ENCODE results near the gene NHERF1. TPM values are rescaled to one million over a fixed set of nuclear protein-coding genes. Genes with fewer than 3 reads are reported as not detected.
A peak's percentile ranks its signal among the peaks of the same experiment; 100 is the strongest.

The NHERF1 gene
- total RNA-seq, 1 donor from 2014 or later = 16.0 TPM

DNA sequence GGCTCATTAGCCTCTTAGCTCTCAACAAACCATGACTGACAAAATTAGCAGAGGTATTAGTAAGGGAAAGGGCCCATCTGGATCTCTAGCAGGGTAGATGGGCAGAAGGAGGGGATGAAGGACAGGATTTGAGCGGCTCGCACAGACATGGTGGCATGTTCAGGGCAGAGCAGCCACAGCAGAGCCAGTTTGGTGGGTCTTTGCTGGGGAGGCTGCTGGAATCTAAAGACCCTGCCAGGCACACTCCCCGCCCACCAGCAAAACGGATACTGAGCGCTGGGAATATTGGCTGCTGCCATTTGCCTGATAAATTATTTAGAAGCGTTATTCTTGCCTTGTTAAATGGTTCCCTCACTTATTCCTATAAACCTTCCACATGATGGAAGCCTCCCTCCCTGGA, 48.4 kb downstream of the NHERF1 start:
- DNase-seq = no peak
- no peak for ATAC-seq
- intact Hi-C loops (cut with micrococcal nuclease) = no loop called here

DNA sequence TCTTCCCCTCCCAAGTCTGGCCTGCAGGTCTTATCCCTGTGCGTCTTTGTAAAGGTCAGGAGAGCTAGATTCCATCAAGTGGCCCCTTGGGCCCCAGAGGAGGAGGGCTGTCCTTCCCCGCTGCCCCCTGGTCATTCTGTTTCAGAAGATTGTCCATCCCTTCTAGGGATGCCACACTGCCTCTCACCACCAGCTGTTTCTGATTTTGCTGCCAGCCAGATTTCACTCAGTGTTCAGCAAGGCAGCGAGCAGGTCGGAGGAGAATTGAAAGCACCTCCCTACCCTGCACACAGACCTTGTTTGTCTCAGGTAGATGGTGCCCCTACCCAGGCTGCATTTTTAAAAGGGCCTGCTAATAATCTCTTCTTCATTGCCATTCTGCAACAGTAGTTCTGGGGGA, 49.4 kb downstream of the NHERF1 start:
- no peak for DNase-seq
- intact Hi-C loops (cut with micrococcal nuclease) = no loop called here
- no peak for ATAC-seq

DNA sequence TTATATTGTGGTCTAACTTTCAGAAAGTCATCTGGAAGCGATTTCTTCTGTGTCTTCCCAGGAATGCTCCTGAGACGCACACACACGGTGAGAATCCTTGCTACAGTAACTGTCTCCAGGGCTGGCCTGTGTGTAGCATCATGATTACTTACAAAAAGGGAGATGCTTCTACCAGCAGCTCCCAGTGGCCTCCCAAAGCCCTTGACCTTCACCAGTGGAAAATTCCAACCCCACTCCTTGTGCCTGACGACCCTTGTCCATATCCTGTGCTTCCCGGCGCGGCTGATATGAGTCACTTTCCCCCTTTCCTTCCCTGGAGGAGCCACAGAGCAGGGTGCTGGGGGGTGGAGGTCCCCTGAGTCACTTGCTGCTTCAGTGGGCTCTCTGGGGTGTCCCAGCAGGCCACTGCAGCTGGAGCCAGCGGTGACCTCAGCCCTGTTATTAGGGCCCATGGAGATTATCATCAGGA, 49.8 kb downstream of the NHERF1 start:
- no peak for DNase-seq
- ATAC-seq = no peak
- intact Hi-C loops (cut with micrococcal nuclease) = no loop called here

DNA sequence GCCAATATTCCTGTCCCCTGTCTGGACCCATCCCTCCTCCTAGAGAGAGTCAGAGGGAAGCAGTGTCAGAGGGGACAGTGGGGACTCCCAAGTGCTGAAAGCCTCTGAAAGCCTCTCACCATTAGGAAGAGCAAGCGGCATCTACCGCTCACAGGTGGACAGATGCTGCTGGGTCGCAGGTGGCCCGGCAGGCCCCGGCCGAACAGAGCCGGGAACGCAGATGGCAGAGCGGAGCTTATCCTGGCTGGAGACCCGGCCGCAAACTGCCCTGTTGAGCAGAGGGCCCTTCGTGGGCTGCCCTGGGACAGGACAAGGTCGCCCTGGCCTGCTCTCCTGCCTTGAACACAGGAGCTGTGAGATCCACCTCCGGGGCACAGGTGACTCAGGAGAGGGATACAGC, 50.7 kb downstream of the NHERF1 start:
- DNase-seq (no peak), ATAC-seq (no peak)
- intact Hi-C loops (cut with micrococcal nuclease) = no loop called here

DNA sequence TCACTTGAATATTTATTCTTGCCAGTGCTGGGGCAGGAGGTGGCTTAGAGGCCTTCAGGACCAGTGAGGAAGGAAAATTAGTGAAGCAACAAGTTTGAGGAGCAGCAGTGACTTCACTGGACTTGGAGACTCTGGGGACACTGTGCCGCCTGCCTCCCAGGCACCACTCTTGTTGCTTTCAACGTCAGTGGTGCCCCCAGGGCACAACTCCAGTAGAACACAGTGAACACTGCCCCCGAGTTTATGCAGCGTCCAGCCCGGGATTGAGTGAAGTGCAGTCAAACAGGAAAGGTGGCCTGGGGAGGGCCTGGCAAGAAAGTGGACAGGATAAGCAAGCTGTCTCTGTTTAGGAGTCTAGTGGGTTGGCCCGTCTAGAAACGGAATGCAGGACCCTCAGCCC, 52.1 kb downstream of the NHERF1 start:
- peak; percentile 11 for DNase-seq
- ATAC-seq = no peak
- intact Hi-C loops (cut with micrococcal nuclease) = no loop called here

DNA sequence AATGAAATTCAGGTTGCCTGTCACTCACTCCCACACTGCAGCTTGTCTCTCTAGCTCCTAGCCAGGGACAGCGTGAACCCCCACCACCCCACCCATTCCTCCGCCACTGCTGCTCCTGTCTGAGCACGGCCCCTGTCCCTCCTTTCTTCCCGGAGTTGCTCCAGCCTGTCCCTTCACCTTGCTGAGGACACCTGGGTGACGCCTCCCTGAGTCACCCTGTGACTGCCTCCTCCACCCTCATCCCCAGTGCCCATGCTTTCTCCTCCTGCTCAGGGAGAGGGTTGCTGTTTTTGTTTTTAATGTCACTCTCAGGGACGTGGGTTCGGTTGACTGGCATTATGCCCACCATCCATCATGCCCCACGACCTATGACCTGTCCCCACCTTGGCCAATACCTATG, 53.5 kb downstream of the NHERF1 start:
- intact Hi-C loops (cut with micrococcal nuclease) = no loop called here
- ATAC-seq (no peak), DNase-seq (peak; percentile 11)

DNA sequence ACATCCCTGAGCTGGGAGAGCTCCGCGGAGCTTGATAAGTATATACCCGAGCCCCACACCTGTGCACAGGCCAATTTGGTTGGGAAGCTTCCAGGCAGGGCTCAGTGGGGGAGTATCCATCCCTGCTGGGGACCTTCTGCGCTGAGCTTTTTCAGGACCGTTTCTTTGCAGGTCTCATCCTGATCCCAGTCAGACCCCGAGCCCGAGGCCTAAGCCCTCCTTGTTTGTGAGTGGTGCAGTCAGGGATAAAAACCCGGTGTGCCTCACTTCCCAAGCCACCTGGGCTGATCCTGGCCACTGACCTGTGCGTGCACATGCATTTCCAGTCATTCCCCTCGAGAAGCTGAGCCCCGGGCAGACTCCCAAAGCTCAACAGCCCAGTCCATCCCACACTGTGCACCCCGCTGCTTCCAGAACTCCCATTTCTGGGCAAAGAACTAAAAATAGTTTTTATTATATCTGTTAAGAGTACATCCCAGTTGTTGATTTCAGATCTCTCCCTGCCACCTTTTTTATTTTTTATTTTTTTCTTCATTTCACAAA, 55.0 kb downstream of the NHERF1 start:
- DNase-seq = peak; percentile 8
- ATAC-seq = no peak
- intact Hi-C loops (cut with micrococcal nuclease) = no loop called here

DNA sequence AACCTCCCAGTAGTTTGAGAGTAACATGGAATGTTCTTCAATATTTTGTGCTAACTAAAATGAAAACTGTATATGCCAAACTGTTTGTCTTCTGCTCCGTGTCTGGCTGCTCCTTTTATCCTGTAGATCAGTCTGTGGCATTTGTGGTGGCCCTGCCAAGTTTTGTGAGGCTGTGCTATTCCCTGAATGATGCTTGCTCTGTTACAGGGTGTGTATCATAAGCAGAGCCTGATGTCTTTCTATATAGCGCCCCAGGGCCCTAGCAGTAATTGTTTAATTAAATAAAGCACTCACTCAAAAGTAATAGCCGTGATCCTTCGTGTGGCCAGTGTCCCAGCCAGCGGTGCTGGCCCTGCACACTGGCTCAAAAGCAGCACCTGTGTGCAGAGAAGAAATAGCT, 55.5 kb downstream of the NHERF1 start:
- DNase-seq = no peak
- intact Hi-C loops (cut with micrococcal nuclease) = no loop called here
- ATAC-seq = no peak

DNA sequence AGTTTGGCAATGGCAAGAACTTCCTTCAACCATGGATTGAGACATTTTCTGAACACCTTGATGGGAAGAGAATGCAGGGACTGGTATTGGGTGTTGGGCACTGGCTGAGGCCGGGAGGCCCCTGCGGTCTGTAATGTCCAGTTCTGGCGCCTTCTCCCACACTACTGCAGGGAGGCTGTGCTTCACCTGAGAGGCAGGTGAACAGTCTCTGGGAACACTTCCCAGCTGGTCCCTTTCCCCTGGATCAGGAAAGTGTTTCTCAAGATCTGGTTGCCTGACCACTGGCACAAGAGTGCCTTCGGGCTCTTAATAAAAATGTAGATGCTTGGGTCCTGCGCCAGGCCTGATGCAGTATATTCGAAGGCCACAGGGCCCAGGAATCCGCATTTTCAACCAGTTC, 56.3 kb downstream of the NHERF1 start:
- DNase-seq (no peak), ATAC-seq (no peak)
- intact Hi-C loops (cut with micrococcal nuclease) = no loop called here

DNA sequence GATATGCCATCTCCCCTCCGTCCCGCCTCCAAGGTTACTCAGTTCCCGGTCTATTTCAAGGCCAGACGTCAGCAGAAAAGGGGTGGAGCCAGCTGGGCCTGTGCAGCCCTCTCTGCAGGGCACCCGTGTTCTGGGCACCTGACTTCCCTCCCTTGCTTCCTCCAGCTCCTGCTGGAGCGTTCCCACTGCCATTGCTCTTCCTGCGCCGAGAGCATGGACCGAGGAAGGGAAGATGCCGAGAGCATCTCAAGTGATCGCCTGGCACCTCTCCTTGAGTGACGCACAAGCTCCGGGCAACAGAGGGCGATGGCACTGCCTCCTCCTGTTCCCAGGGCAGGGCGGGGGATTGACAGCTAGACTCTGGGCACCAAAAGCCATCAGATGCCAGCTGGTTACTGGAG, 57.2 kb downstream of the NHERF1 start:
- DNase-seq = peak; percentile 67
- intact Hi-C loops (cut with micrococcal nuclease) = no loop called here
- peak; percentile 87 for ATAC-seq

DNA sequence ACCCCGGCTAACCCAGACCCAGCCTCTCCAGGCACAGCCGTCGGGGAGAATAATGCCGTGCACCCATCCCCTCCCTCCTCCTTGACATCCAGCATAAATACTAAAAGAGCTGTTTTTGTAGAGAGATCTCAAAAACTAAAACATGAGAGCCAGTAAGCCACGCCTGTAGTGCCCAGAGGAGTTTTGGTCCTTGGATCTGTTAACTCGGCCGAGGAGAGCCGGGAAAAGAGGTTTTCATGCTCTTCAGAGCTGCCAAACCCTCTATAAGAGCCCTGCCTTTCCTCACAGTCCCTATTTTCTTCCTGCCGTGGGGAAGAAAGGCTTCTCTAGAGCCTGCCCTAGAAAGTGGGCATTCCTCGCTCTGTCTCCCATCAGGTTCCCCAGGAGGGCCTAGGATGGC, 57.9 kb downstream of the NHERF1 start:
- no peak for ATAC-seq
- intact Hi-C loops (cut with micrococcal nuclease) = no loop called here
- DNase-seq = no peak

DNA sequence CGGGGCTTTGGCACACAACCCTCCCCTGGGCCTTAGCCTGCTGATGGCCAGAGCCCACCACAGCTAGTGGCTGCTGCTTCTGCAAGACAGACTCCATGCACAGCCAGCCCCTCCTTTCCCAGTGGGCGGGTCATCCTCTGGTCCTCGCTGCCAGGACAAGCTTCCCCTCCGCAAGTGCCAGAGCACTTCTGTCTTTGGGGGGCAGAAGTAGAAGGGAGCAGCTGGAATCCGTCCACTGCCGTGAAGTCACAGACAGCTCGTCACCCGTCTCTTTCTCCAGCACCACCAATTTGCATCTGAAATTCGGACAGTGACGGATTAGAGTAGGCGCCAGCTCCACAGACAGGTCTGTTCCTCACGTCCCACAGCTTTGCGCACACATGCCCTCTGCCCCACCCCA, 59.0 kb downstream of the NHERF1 start:
- intact Hi-C loops (cut with micrococcal nuclease) = no loop called here
- ATAC-seq = no peak
- DNase-seq = no peak

DNA sequence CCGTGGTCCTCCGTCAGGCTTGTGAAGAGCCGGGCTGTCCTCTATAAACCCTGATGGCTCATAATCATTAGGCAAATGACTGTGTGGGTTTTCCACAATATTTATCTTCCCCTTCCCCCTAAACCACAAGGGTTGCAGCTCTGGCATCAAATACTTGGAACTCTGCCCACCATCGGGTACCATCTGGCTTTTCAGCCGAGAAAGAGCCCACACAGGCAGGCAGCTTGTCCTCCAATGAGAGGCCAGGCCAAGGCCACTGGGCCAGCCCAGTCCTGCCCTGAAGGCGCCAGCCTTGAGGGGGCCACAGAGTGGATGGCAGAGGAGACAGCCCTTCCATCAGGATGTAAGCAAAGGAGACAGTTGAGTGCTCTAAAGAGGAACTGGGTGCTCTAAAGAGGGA, 59.5 kb downstream of the NHERF1 start:
- intact Hi-C loops (cut with micrococcal nuclease) = no loop called here
- DNase-seq = no peak

DNA sequence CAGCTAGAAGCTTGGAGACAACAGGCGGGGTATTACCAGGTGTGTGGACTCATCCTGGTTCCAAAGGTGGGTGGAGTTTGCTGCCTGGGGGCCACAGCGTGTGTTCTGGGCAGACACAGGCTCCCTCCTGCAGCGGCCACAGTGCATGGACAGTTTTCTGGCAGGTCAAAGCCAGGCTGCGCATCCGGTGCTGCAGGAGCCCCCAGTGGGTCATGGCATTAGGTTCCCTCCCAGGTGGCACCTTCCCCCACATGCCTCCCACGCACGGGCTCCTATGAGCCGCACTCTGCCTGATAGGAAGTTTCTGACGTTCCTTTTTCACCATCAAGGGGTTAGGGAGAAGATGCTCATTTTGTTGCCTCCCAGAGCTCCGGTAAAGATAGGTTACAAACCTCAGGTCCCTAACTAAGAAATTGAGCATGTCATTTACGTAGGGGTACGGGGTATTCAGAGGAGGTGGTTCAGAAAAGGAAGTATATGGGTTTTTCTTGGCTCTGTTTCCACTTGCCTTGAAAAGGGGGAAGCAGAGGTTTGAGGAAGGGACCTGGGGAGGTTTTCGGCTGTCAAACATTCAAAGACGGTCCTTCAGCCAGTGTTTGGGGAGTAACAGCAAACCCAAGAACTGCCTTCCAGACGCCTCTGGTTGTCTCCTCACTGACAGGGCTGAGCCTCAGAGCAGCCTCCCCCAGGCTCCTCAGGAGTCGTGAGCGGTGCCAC, 60.4 kb downstream of the NHERF1 start:
- DNase-seq = no peak
- intact Hi-C loops (cut with micrococcal nuclease) = no loop called here
- no peak for ATAC-seq

More for the DNA sequence above, 59.5 kb downstream of the NHERF1 start:
- no peak for ATAC-seq

DNA sequence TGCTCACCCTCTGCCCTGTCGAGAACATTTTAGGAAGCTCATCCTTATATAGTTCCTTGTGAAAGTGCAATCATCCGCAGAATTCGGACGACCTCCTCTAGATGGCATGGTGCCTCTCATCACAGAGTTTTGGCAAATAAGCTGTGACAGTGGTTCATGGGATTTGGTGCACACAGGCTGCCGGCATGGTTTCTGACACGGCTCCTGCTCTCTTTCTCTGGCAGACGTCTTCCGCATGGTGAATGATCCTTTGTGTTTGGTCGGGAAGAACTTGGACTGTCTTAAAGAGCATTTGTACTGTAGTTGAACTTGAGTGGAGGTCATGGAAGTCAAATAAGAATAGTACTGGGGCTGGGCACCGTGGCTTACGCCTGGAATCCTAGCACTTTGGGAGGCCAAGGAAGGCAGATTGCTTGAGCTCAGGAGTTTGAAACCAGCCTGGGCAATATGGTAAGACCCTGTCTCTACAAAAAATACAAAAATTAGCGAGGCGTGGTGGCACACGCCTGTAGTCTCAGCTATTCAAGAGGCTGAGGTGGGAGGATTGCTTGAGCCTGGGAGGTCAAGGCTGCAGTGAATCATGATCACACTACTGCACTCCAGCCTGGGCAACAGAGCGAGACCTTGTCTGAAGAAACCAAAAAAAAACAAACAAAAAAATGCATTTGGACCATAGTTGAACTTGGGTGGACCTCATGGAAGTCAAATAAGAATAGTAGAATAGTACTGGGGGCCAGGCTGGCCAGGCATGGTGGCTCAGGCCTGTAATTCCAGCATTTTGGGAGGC, 62.5 kb downstream of the NHERF1 start:
- no peak for DNase-seq
- no peak for ATAC-seq
- intact Hi-C loops (cut with micrococcal nuclease) = no loop called here

DNA sequence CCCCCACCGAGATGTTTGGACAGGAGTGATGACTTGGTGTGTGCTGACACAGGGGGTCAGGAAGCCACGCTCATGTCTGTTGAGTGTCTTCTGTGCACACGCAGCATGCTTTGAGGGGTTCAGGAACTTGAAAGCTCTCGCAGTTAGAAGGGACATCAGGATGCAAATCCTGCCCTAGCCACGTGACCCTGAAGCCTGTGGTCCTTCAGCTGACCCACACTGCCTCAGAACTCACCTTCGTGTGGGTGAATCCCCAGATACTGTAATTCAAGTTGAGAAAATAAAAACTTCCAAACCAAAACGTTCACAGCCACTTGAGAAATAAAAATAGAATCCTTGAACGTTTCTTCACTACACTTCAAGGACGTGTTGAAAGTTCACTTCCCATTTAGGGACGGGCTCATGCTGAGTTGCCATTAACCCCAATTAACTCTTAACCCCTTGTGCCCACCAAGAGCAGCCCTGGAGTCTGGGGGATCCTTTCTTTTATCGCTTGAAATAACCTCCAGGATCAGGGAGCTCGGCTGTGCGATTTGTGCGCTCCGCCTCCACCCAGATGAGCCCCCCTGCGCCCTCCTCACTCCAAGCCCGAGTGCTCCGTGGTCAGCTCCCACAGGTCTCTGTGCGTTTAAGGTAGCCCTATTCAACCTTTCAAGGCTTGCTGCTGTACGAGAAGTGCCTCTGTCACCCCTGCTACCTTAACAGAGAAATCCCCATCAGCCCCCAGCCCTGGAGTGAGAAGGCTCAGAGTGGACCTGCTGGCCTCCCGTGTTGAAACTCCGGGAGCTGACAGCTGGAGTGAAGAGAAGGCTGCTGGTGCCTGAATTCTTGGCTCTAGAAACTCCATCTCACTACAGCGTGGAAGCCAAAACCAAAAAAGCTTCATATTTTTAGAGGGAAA, 63.9 kb downstream of the NHERF1 start:
- DNase-seq = peak; percentile 58
- ATAC-seq = peak; percentile 87
- intact Hi-C loops (cut with micrococcal nuclease) = no loop called here

DNA sequence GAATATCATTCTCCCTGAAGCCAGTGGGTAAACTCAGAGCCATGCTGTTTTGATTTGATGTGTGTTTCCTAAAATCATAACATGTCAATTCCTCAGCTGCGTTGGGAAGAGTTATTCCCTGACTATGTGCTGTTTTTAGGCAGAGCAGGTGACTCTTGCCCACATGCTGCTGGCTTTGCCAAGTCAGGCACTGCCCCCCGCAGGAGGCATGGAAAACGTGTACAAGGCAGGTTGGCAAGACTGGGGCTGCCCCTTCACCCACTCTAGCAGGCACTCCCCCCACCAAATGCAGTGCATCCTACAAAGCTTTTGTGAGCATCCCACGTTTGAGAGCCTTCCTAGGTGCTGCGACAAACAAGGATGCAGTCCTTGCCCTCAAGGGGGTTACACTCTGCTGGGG, 66.0 kb downstream of the NHERF1 start:
- no peak for DNase-seq
- no peak for ATAC-seq
- intact Hi-C loops (cut with micrococcal nuclease) = no loop called here

DNA sequence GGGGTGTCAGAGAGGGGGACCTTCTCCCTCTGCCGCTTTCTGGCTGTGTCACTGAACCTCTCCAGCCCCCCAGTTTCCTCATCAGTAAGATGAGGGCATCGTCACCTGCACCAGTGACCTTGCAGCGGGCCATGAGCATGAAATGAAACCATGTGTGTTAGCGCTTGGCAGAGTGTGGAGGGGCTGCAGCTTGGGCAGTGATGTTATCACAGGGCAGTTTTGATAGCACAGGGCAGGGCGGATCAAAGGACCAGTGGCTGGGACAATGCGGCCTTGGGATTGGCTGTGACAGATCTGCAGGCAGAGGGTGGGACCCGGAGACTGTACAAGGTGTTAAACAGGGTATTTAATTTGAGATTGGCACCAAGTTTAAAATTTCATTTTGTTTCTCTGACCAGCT, 66.6 kb downstream of the NHERF1 start:
- intact Hi-C loops (cut with micrococcal nuclease) = no loop called here
- ATAC-seq (no peak), DNase-seq (no peak)

DNA sequence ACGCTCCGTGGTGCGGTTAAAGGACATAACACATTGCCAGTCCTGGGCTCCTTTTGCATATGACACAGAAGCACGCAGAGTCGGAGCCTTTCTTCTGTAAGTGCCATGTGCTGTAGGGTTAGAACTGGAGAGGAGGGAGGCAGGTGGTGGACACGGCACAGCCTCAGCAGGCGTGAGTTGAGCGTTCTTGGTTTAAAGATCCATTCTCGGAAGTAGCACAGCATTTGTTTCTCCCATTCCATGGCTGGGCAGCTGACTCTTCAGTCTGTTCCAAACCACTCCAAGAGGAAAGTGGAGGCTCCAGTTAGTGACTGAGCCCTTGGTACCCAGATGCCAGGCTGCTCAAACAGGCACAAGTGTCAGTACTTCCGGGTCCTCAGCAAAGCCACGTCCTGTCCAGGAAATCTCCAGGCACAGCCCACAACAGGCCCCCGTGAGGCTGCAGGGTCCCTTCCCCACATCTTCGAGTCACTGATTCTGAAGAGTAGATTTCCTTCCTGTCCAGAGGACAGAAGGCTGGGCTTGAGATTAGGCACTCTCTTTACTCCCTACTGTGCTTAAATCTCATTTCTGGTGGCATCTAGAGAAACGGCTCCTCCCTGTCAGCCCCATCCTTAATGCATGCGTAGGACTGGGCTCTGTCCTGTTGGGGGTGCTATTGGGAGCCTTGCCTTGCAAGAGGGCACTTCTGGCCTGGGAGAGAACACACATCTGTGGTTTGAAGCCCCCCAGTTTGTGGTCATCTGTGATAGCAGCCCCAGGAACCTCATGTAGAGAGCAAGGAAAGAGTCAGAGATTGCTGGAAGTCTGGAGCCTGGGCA, 67.3 kb downstream of the NHERF1 start:
- DNase-seq = no peak
- intact Hi-C loops (cut with micrococcal nuclease) = no loop called here
- ATAC-seq = no peak
